Kidney tubule cell (primary cell): ENCODE data around the gene MCC.

Experiments used
- DNase-seq: peaks from one replicate; pipeline ENCODE4 v3.0.0-alpha.2; 2018; ENCODE audit warnings: low spot score

Gene MCC

GRCh38 chr5:113110117-113110516, 378.1 kb downstream of the MCC start:
- DNase-seq: no peak

- no peak for DNase-seq
These were observed 378.9 kb downstream of the MCC start for GRCh38 chr5:113109344-113109743.

GRCh38 chr5:113108485-113108884, 379.8 kb downstream of the MCC start:
- DNase-seq: no peak

- no peak for DNase-seq
These were observed 381.4 kb downstream of the MCC start for GRCh38 chr5:113106821-113107220.

- DNase-seq: no peak
These were observed 382.5 kb downstream of the MCC start for GRCh38 chr5:113105693-113106280.

DNA sequence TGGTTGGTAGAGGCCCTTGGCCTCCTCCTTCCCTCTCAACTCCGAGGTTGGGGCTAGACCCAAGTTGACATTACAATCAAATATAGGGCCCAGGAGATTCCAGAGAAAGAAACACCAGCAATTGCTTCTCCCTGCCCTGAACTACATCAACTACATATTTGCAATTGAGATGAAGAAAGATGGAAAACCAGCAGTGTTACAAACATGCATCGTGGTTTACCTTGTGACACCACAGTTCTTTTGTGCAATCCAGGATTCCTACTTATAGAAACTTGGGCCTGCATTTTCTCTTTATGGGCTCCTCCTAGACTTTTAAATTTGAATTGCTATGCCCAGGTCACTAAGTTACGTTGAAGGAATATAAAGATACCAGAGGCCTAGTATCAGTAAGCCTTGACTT, 384.9 kb downstream of the MCC start:
- DNase-seq: no peak

DNA sequence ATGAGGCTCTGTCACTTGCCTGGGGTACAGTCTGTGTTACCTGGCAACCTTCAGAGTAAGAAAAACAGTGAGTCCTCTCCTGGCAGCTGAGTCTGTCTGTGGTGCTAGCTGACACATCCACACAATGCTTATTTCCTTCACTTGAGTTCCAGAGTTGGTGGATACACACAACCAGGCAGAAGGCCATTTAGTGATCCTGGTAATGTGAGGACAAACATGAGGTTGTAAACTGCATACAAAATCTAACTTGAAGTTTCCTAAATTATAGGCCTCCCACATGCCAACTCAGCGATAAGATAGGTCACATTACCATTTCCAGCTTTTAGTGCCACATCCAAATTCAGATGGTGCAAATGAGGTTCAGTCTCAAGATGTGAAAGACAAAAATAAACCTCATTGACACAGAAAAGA, 386.1 kb downstream of the MCC start:
- peak; percentile 46 for DNase-seq

- no peak for DNase-seq
These were observed 387.3 kb downstream of the MCC start for GRCh38 chr5:113100981-113101380.

GRCh38 chr5:113099822-113100221, 388.4 kb downstream of the MCC start:
- no peak for DNase-seq

DNA sequence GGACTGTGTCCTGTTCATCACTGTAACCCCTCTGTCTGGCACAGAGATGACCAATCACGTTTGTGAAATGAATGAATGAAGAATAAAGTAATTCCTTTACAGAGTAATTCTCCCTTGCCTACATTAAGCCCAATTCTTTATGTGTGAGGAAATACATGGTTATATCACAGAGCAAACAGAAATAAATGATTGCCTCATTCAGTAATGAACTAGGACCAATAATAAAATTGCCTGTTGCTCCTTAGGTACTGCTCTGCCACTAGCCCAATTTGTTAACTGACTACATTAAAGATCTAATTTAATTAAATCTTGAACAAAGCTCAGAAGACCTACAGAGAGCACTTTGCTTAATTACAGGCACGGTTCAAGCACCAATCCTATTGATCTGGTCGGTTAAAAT, 389.9 kb downstream of the MCC start:
- DNase-seq: no peak

GRCh38 chr5:113095831-113096230, 392.4 kb downstream of the MCC start:
- DNase-seq: no peak

DNA sequence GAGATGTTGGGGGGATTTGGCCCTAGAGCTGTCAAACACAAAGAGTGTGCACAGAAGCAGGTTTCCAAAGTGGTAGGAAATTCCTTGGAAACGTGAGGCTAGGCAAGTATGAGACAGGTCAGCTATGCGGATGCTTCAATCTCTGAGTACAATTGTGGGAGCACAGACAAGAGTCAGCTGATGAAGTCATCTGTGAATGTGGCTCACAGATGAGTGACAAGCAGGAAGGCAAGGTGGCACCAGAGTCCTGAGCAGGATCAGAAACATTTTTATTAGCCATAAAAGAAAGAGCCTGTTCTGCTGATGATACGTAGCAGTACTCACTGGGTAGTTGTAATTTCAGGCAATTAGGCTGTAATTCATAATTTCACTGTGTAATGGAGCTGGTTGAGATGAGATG, 394.7 kb downstream of the MCC start:
- DNase-seq: peak; percentile 50

DNA sequence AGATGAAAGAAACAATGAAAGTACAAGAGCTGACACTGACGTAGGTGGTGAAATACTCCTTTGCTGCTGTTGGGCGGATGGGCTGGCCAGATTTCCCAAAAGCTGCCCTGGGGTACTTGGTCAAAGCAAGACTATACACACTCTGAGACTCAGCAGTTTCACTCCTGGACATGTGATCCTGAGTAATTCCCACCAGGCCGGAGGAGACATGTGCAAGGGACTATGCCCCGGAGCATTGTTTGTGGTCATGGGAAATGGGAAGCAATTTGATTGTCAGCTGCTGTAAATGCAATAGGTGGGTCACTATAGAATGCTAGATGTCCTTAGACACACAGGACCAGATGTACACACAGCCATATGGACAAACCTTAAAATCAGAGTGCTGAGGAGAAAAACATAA, 395.6 kb downstream of the MCC start:
- DNase-seq: peak; percentile 33

GRCh38 chr5:113091622-113092021, 396.6 kb downstream of the MCC start:
- DNase-seq: no peak

GRCh38 chr5:113090336-113091106, 397.7 kb downstream of the MCC start:
- DNase-seq: no peak

GRCh38 chr5:113089653-113090335, 398.5 kb downstream of the MCC start:
- no peak for DNase-seq

- no peak for DNase-seq
These were observed 400.2 kb downstream of the MCC start for GRCh38 chr5:113087976-113088514.

GRCh38 chr5:113085880-113086409, 402.3 kb downstream of the MCC start:
- DNase-seq: no peak

DNA sequence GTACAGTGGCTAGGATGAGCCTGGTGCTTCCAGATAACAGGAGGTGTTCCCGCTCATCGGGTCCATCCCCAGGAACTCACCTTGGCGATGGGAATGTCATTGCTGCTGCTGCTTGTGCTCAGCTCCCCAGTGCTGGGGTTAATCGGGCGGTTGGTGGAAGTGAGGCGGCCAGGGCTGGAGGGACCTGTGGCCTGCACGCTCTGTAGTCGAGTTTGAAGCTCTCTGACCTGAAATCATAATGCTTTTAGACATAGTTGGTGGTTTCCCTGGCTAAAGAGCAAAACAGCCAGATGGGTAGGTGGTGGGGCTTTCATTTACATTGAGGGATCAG, 403.2 kb downstream of the MCC start:
- no peak for DNase-seq

DNA sequence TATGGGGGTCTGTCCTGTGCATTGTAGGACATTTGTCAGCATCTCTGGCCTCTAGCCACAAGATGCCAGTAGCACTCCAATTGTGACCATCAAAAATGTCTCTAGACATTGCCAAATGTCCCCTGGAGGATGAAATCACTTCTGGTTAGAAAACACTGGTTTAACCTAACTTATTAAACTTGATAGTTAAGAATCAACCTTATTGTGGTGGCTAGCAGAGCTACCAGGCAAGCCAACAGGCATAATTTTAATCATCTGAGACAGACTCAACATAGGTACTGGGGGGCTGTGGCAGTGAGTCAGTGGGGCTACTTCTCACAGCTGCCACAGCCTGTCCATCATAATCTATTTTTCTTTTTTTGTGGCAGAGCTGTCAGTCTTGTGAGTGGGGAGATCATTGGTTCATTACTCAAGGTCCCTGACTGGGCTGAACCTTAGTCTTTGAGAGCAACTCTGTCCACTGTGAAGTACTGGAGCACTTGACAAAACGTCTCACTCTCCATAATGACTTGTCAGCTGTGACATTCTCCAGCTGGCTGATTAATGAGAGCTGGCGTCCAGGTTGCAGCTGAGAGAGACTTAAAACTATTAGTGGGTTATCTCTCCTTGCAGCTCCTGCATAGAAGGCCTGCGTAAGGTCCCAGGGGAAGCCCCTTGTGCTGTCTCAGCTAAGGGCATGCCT, 403.7 kb downstream of the MCC start:
- DNase-seq: peak; percentile 89

- no peak for DNase-seq
These were observed 404.8 kb downstream of the MCC start for GRCh38 chr5:113083481-113083880.

GRCh38 chr5:113082547-113082905, 405.7 kb downstream of the MCC start:
- DNase-seq: no peak
